HepG2 (cell line): ENCODE measurements around the gene NTN4. TPM values are rescaled to one million over a fixed set of nuclear protein-coding genes. Genes with fewer than 3 reads are reported as not detected.

Experiments used
- ATAC-seq: fragments of 200-7000 bp; cut with Tn5 transposase; 3 replicates; pipeline ENCODE4 v1.9.1; 2020; ENCODE audit warnings: mild to moderate bottlenecking, moderate library complexity
- BruUV-seq: library from RNA; stranded (reverse); fragments of 400-500 nt; replicated peaks from 2 replicates; lab custom pipeline; 2021; lab: Mats Ljungman, UMichigan
- CTCF ChIA-PET: fragments of 300-600 bp; formaldehyde crosslinking; extraction: SDS; loops from one replicate; lab custom pipeline; 2021; ENCODE audit warnings: low total read pairs, inconsistent platforms, low intra/inter-chr PET ratio; lab: Yijun Ruan, JAX
- POLR2A ChIA-PET: fragments of 350-600 bp; sonication (Branson Sonifier 250); formaldehyde crosslinking; loops from one replicate; lab custom pipeline; 2020; ENCODE audit warnings: antibody characterized with exemption, inconsistent platforms; lab: Yijun Ruan, JAX
- DNase-seq: peaks from one replicate; pipeline ENCODE4 v3.0.0-alpha.2; 2015; ENCODE audit warnings: low spot score
- FAIRE-seq: peaks from 3 replicates; lab custom pipeline; 2011; peaks lifted over from hg19 to GRCh38; lab: Jason Lieb, UNC
- H2AFZ ChIP-seq: one replicate; pipeline ENCODE4 v1.6.1; 2011; ENCODE audit warnings: low read length, inconsistent platforms
- H3K27ac ChIP-seq: fragments of 300-600 bp; 3 replicates; pipeline ENCODE4 v1.8.0; 2011; ENCODE audit warnings: mixed run types, mild to moderate bottlenecking, mixed read lengths, low read length, inconsistent platforms; ENCODE audit not compliant: insufficient read depth; ENCODE audit errors: extremely low read length
- H3K27me3 ChIP-seq, 2 experiments: fragments of 200-600 bp in 1 of 2; 2 replicates in 1 of 2; 3 replicates in 1 of 2; pipeline versions ENCODE4 v1.6.0 to v1.8.0; 2011; ENCODE audit warnings: low read length in 2 of 2, mild to moderate bottlenecking in 2 of 2, moderate library complexity in 2 of 2, inconsistent platforms in 1 of 2; ENCODE audit not compliant: insufficient read depth in 2 of 2, control insufficient read depth in 1 of 2
- H3K36me3 ChIP-seq, 2 experiments: fragments of 200-600 bp in 1 of 2; replicated peaks in 1 of 2; 2 replicates in 1 of 2; 3 replicates in 1 of 2; pipeline versions ENCODE4 v1.5.1 to v1.8.0; 2011; ENCODE audit warnings: low read length in 2 of 2, inconsistent platforms in 1 of 2; ENCODE audit not compliant: insufficient read depth in 2 of 2, control insufficient read depth in 1 of 2
- H3K4me1 ChIP-seq: 2 replicates; pipeline ENCODE4 v1.5.1; 2012; ENCODE audit warnings: low read length, inconsistent platforms; ENCODE audit not compliant: insufficient read depth
- H3K4me2 ChIP-seq: 2 replicates; pipeline ENCODE4 v1.6.0; 2011; ENCODE audit warnings: low read depth, low read length, inconsistent platforms
- H3K4me3 ChIP-seq, 3 experiments: fragments of 200-600 bp in 1 of 3; sonication (generic), shearing (Covaris generic) in 1 of 3; replicated peaks in 1 of 3; 2 replicates each; pipeline ENCODE4 v1.5.1; 2011 to 2016; ENCODE audit warnings: low read length in 3 of 3, inconsistent platforms in 2 of 3, low read depth in 2 of 3, mild to moderate bottlenecking in 2 of 3, control low read depth in 1 of 3, mixed read lengths in 1 of 3; ENCODE audit not compliant: insufficient read depth in 1 of 3
- H3K79me2 ChIP-seq: one replicate; pipeline ENCODE4 v1.6.1; 2011; ENCODE audit warnings: low read length, inconsistent platforms; ENCODE audit not compliant: insufficient read depth
- H3K9ac ChIP-seq: 2 replicates; pipeline ENCODE4 v1.6.0; 2011; ENCODE audit warnings: mild to moderate bottlenecking, low read depth, low read length, inconsistent platforms; ENCODE audit not compliant: insufficient read depth
- H3K9me3 ChIP-seq: 2 replicates; pipeline ENCODE4 v1.5.1; 2012; ENCODE audit warnings: mild to moderate bottlenecking, low read length
- H4K20me1 ChIP-seq: 2 replicates; pipeline ENCODE4 v1.6.0; 2011; ENCODE audit warnings: inconsistent platforms, mild to moderate bottlenecking, low read length, moderate library complexity; ENCODE audit not compliant: insufficient read depth
- ARHGAP35 ChIP-seq: sonication (generic); formaldehyde crosslinking; IDR thresholded peaks from 2 replicates; pipeline ENCODE4 v1.9.0; 2022; ENCODE audit warnings: mild to moderate bottlenecking, inconsistent platforms, moderate library complexity, missing genetic modification reagents, borderline replicate concordance
- ZC3H13 ChIP-seq: sonication (generic); formaldehyde crosslinking; IDR thresholded peaks from 2 replicates; pipeline ENCODE4 v1.8.1; 2023; ENCODE audit warnings: mild to moderate bottlenecking, missing genetic modification reagents, moderate library complexity
- ZNF136 ChIP-seq: sonication (generic); formaldehyde crosslinking; IDR thresholded peaks from 2 replicates; pipeline ENCODE4 v1.8.1; 2022; ENCODE audit warnings: low read depth, mild to moderate bottlenecking, moderate library complexity, missing genetic modification reagents
- ZNF567 ChIP-seq: sonication (generic); formaldehyde crosslinking; IDR thresholded peaks from 2 replicates; pipeline ENCODE4 v1.8.1; 2023; ENCODE audit warnings: mild to moderate bottlenecking, missing genetic modification reagents, borderline replicate concordance
- ZSCAN31 ChIP-seq: sonication (generic); formaldehyde crosslinking; IDR thresholded peaks from 2 replicates; pipeline ENCODE4 v1.5.0; 2020; ENCODE audit warnings: low read depth, mild to moderate bottlenecking, missing genetic modification reagents
- WGBS: methylation state at CpG from one replicate; pipeline ENCODE4 v1.1.6; 2017; ENCODE audit warnings: low lambda C conversion rate; 5-methylcytosine and 5-hydroxymethylcytosine counted together
- in situ Hi-C: cut with HindIII; loops from 2 replicates; pipeline ENCODE4 v1.10.0; 2017; ENCODE audit warnings: low pct_unique_long_range_greater_than_20kb; ENCODE audit not compliant: extremely low pct_ligation_motif_present
- intact Hi-C: fragments of 100-400 bp; cut with micrococcal nuclease; formaldehyde crosslinking; loops from one replicate; pipeline ENCODE4 v1.10.0; 2022; ENCODE audit not compliant: unreplicated experiment
- polyA plus RNA-seq, 8 experiments: library from polyadenylated mRNA; depleted of rRNA in 3 of 8; stranded (reverse) in 7 of 8; unstranded in 1 of 8; fragments of >200 nt; fragmentation: Illumina TruSeq in 4 of 8; extraction: Trizol in 4 of 8; gene quantifications; 2 replicates each; pipeline versions ENCODE4 v1.2.1 to v1.2.3, GENCODE V29; 2011 to 2016; ENCODE audit warnings: low read depth in 4 of 8, missing spikeins in 1 of 8, mixed read lengths in 1 of 8; ENCODE audit not compliant: insufficient read depth in 1 of 8
- total RNA-seq, 5 experiments: library from RNA; depleted of rRNA; stranded (reverse); fragments of >200 nt; fragmentation: Illumina TruSeq; extraction: Trizol; gene quantifications; 2 replicates each; pipeline ENCODE4 v1.2.3, GENCODE V29; 2016; ENCODE audit warnings: low read depth in 1 of 5
- TF ChIP-seq, protein P1 (sequence below): sonication (generic); formaldehyde crosslinking; IDR thresholded peaks from 2 replicates; pipeline ENCODE4 v1.4.0; 2020; ENCODE audit warnings: low read depth, mild to moderate bottlenecking, missing genetic modification reagents
- TF ChIP-seq, protein P2 (sequence below): sonication (generic); formaldehyde crosslinking; IDR thresholded peaks from 2 replicates; pipeline ENCODE4 v1.8.0; 2022; ENCODE audit warnings: missing genetic modification reagents, mild to moderate bottlenecking, moderate library complexity, borderline replicate concordance

Gene NTN4
- total and polyA plus RNA-seq, 2 of the 13 experiments (the other 11 are each of a cell fraction or from before 2014, with no cell fraction given) = 7.8 to 11.5 TPM

DNA sequence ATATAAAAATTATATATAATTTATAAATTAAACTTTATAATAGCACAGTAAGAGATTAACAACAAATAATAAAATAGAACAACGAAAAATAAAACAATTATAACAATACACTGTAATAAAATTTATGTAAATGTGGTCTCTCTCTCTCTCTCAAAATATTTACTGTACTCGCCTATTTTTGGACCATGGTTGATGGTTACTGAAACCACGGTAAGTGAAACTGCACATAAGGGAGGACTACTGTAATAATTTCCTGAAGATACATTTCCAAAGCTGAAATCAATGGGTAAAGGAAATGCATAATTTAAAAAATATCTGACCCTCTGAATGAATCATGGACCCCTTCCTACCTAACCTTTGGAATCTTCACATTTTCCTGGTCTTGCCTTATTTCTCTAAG is 48.9 kb downstream of the NTN4 start:
- no peak for ATAC-seq
- CTCF ChIA-PET = no interaction called here

More for the DNA sequence above, 48.9 kb downstream of the NTN4 start:
- Histone ChIP-seq H3K4me3 (no peak overlapping the region), H3K9me3 (no peaks in the 10 kb centered on the region), H3K9ac (no peak overlapping the region), H3K27me3 (no peaks in the 10 kb centered on the region), H3K4me2 (no peak overlapping the region), H2AFZ (no peak overlapping the region), H3K36me3 (no peaks in the 10 kb centered on the region), H4K20me1 (no peaks in the 10 kb centered on the region), H3K79me2 (no peaks in the 10 kb centered on the region), H3K27ac (no peak overlapping the region), H3K4me1 (peaks cover 57% of the 10 kb centered on the region)
- no peak for DNase-seq
- 81% methylated on average over 3 of the region's 3 CpGs for WGBS
- intact Hi-C loops (no loop called here), in situ Hi-C loops (no loop called here)
- POLR2A ChIA-PET = no interaction called here
- BruUV-seq = no TSS peak
- TF ChIP-seq, protein P1, sequence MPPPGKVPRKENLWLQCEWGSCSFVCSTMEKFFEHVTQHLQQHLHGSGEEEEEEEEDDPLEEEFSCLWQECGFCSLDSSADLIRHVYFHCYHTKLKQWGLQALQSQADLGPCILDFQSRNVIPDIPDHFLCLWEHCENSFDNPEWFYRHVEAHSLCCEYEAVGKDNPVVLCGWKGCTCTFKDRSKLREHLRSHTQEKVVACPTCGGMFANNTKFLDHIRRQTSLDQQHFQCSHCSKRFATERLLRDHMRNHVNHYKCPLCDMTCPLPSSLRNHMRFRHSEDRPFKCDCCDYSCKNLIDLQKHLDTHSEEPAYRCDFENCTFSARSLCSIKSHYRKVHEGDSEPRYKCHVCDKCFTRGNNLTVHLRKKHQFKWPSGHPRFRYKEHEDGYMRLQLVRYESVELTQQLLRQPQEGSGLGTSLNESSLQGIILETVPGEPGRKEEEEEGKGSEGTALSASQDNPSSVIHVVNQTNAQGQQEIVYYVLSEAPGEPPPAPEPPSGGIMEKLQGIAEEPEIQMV (CRISPR knock-in tag) = no peak
- TF ChIP-seq ZNF136 (CRISPR knock-in tag) (no peak), ZSCAN31 (no peak), ZC3H13 (CRISPR knock-in tag) (no peak), ZNF567 (no peak), ARHGAP35 (CRISPR knock-in tag) (no peak)
- TF ChIP-seq, protein P2, sequence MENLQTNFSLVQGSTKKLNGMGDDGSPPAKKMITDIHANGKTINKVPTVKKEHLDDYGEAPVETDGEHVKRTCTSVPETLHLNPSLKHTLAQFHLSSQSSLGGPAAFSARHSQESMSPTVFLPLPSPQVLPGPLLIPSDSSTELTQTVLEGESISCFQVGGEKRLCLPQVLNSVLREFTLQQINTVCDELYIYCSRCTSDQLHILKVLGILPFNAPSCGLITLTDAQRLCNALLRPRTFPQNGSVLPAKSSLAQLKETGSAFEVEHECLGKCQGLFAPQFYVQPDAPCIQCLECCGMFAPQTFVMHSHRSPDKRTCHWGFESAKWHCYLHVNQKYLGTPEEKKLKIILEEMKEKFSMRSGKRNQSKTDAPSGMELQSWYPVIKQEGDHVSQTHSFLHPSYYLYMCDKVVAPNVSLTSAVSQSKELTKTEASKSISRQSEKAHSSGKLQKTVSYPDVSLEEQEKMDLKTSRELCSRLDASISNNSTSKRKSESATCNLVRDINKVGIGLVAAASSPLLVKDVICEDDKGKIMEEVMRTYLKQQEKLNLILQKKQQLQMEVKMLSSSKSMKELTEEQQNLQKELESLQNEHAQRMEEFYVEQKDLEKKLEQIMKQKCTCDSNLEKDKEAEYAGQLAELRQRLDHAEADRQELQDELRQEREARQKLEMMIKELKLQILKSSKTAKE (CRISPR knock-in tag) = no peak
- FAIRE-seq = no peak
